PFSK-1 (cell line): Measurements from ENCODE around the gene KDM5D.

Experiments
- FOXP2 ChIP-seq: optimal IDR thresholded peaks from 2 replicates; pipeline ENCODE3; 2011; ENCODE audit warnings: borderline replicate concordance, control low read depth, inconsistent platforms; ENCODE audit not compliant: insufficient read depth; ENCODE audit errors: extremely low read length, extremely low read depth
- POLR2AphosphoS5 ChIP-seq: IDR thresholded peaks from 2 replicates; pipeline ENCODE4 v1.6.1; 2012; ENCODE audit warnings: low read depth, mild to moderate bottlenecking, control low read depth, low read length, moderate library complexity
- REST ChIP-seq, 2 experiments: IDR thresholded peaks; 2 replicates each; pipeline versions ENCODE4 v1.6.1 to v1.8.0; 2011 to 2012; ENCODE audit warnings: low read depth in 2 of 2, low read length in 2 of 2, control low read depth in 1 of 2, inconsistent platforms in 1 of 2, mild to moderate bottlenecking in 1 of 2, moderate library complexity in 1 of 2; ENCODE audit not compliant: insufficient read depth in 1 of 2
- SIN3A ChIP-seq: IDR thresholded peaks from 2 replicates; pipeline ENCODE4 v1.6.1; 2012; ENCODE audit warnings: mild to moderate bottlenecking, low read length, moderate library complexity, borderline replicate concordance; ENCODE audit not compliant: insufficient read depth
- TAF1 ChIP-seq: IDR thresholded peaks from 2 replicates; pipeline ENCODE4 v1.6.1; 2012; ENCODE audit warnings: low read length, control low read depth, borderline replicate concordance; ENCODE audit not compliant: insufficient read depth

The KDM5D gene

GRCh38 chrY:19717146-19717545, 27.4 kb downstream of the KDM5D start:
- TF ChIP-seq POLR2AphosphoS5 = no peak
- TF ChIP-seq TAF1 = no peak

GRCh38 chrY:19715226-19715625, 29.3 kb downstream of the KDM5D start:
- TF ChIP-seq TAF1 = no peak

- TF ChIP-seq FOXP2 (no peak), TAF1 (no peak), POLR2AphosphoS5 (no peak), REST (IDR thresholded peaks at IDR 0.05; ENCODE audit: insufficient read depth in 1 of 2, low read depth in 2 of 2, low read length in 2 of 2) (no peak), SIN3A (no peak)
Observed at GRCh38 chrY:19713430-19713829, 31.1 kb downstream of the KDM5D start.

DNA sequence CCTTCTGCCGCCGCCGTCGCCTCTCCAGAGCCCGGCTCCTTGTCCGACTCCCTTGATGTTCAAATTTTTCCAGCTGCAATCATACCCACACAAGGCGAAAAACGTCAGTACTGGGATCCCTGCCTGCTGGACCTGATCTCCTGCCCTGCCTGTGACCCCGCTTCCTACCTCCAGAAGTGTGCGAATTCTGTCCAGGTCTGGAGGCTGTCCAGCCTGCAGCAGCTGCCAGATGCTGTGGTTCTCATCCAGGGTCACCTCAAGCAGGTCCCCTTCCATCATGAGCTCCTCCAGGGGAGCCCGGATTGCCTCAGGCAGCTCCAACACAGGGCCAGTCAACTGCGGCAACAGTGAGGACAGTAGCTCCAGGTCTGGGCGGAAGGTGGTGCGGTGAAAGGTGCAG, 38.3 kb downstream of the KDM5D start:
- TF ChIP-seq SIN3A (no peak), FOXP2 (no peak), REST (IDR thresholded peaks at IDR 0.05; ENCODE audit: insufficient read depth in 1 of 2, low read depth in 2 of 2, low read length in 2 of 2) (no peak), TAF1 (no peak), POLR2AphosphoS5 (no peak)

- TF ChIP-seq TAF1 = no peak
- TF ChIP-seq FOXP2 = no peak
- TF ChIP-seq POLR2AphosphoS5 = no peak
- TF ChIP-seq SIN3A = no peak
- no peak for TF ChIP-seq REST (IDR thresholded peaks at IDR 0.05; ENCODE audit: insufficient read depth in 1 of 2, low read depth in 2 of 2, low read length in 2 of 2)
Observed at GRCh38 chrY:19698495-19698894, 46.0 kb downstream of the KDM5D start.

DNA sequence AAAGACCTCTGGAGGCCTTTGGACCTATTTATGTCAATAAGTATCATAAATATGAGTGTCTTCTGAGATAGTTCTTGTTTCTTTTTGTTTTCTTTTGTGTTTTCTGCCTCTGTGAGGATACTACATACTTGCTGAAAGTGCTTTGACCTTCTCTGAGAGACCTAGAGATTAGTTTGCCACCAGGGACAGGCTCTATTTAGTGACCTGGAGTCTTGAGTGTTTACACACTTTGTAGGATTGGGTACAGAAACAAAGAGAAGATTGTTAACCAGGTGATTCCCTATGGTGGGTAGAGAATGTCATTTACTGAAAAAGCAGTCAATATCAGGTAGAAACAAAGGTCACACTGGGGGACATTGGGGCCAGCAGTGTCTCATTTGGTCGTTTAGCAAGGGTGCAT, 63.7 kb downstream of the KDM5D start:
- TF ChIP-seq FOXP2 = no peak
